Stomach (tissue), 9 donors: ENCODE data around the gene PPP1CA. TPM values are rescaled to one million over a fixed set of nuclear protein-coding genes. Genes with fewer than 3 reads are reported as not detected.

Source experiments
- DNase-seq, 2 donors: peaks; one replicate each; pipeline versions ENCODE4 v3.0.0 to v3.0.0-alpha.2; 2013 to 2019
- H3K27ac ChIP-seq, 5 donors: fragments of 200-600 bp in 4 of 5; sonication (generic) in 4 of 5; one replicate each; pipeline ENCODE4 v1.5.1; 2013 to 2019; ENCODE audit warnings: mild to moderate bottlenecking in 1 of 5, moderate library complexity in 1 of 5
- H3K27me3 ChIP-seq, 3 donors: fragments of 200-600 bp; sonication (generic); one replicate each; pipeline ENCODE4 v1.5.1; 2017 to 2019; ENCODE audit warnings: mixed run types in 1 of 3
- H3K36me3 ChIP-seq, 4 donors: fragments of 200-600 bp; sonication (generic); 1 replicate in 3 of 4; 2 replicates in 1 of 4; pipeline ENCODE4 v1.5.1; 2016 to 2019
- H3K4me1 ChIP-seq, 4 donors: fragments of 200-600 bp; sonication (generic); one replicate each; pipeline ENCODE4 v1.5.1; 2016 to 2019
- H3K4me3 ChIP-seq, 4 donors: fragments of 200-600 bp; sonication (generic) in 3 of 4; one replicate each; pipeline ENCODE4 v1.5.1; 2016 to 2019; ENCODE audit warnings: mild to moderate bottlenecking in 1 of 4
- H3K9me3 ChIP-seq, 4 donors: fragments of 200-600 bp; sonication (generic); one replicate each; pipeline ENCODE4 v1.5.1; 2016 to 2019
- EP300 ChIP-seq: sonication (generic); formaldehyde crosslinking; IDR thresholded peaks from one replicate; pipeline ENCODE4 v1.6.1; 2017; ENCODE audit warnings: antibody characterized with exemption
- POLR2A ChIP-seq, 4 donors: fragments of 450-650 bp; IDR thresholded peaks; one replicate each; pipeline ENCODE4 v1.6.1; 2016; ENCODE audit warnings: antibody characterized with exemption in 4 of 4, control low read depth in 2 of 4, mild to moderate bottlenecking in 1 of 4, moderate library complexity in 1 of 4
- POLR2AphosphoS5 ChIP-seq, 3 donors: sonication (generic); formaldehyde crosslinking; IDR thresholded peaks; one replicate each; pipeline ENCODE4 v1.6.1; 2016; ENCODE audit warnings: antibody characterized with exemption in 3 of 3
- WGBS, 5 donors: extraction: QIAGEN DNeasy Blood & Tissue Kit in 3 of 5; methylation state at CpG; one replicate each; pipeline versions ENCODE4 v1.1.5 to v1.1.7; 2013 to 2018; 5-methylcytosine and 5-hydroxymethylcytosine counted together
- intact Hi-C: fragments of 100-400 bp; cut with DNase I; formaldehyde crosslinking; loops from one replicate; pipeline ENCODE4 v1.15.1; 2023; ENCODE audit warnings: low total_unique reads
- polyA plus RNA-seq, 3 donors: library from polyadenylated mRNA; stranded (reverse); fragments of 200-250 nt; gene quantifications; one replicate each; pipeline ENCODE4 v1.2.3, GENCODE V29; 2013
- total RNA-seq, 5 donors: library from RNA; depleted of rRNA; stranded (reverse); fragments of >200 nt; gene quantifications; one replicate each; pipeline versions ENCODE4 v1.1.0 to v1.2.3, GENCODE V29; 2014 to 2016
- TF ChIP-seq, protein P1 (sequence below), 7 experiments: fragments of 450-650 bp in 4 of 7; fragments of 200-600 bp in 3 of 7; sonication (generic) in 3 of 7; IDR thresholded peaks; one replicate each; pipeline ENCODE4 v1.5.1; 2016 to 2019; ENCODE audit warnings: antibody characterized with exemption in 7 of 7, control low read depth in 2 of 7, mild to moderate bottlenecking in 1 of 7
- donor health status: healthy with polysubstance abuse.
- donor health status: Bipolar disorder and iron deficiency.
- donor health status: healthy.

The PPP1CA gene
- total and polyA plus RNA-seq, 8 donors, result 28.6 to 229 (median 107) TPM

DNA sequence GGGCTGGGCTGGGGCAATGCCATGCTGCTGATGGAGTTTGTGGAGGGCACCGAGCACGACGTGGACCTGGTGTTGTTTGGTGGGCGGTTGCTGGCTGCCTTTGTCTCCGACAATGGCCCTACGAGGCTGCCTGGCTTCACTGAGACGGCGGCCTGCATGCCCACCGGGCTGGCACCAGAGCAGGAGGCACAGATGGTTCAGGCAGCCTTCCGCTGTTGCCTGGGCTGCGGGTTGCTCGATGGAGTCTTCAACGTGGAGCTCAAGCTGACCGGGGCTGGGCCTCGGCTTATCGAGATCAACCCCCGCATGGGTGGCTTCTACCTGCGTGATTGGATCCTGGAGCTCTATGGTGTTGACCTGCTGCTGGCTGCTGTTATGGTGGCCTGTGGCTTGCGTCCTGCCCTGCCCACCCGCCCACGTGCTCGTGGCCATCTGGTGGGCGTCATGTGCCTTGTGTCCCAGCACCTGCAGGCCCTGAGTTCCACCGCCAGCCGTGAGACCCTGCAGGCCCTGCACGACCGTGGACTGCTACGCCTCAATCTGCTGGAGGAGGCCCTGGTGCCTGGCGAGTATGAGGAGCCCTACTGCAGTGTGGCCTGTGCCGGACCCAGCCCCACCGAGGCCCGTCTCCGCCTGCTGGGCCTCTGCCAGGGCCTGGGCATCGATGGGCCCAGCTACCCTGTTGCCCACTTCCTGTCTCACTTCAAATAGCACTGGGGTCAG lies 22.4 kb upstream of the PPP1CA start:
- no peak for DNase-seq
- no peaks in the 10 kb centered on the region for H3K36me3 ChIP-seq
- peaks cover 32 to 37% (median 34%) of the 10 kb centered on the region in 4 donors for H3K4me1 ChIP-seq
- no peaks in the 10 kb centered on the region for H3K27me3 ChIP-seq
- TF ChIP-seq, protein P1, sequence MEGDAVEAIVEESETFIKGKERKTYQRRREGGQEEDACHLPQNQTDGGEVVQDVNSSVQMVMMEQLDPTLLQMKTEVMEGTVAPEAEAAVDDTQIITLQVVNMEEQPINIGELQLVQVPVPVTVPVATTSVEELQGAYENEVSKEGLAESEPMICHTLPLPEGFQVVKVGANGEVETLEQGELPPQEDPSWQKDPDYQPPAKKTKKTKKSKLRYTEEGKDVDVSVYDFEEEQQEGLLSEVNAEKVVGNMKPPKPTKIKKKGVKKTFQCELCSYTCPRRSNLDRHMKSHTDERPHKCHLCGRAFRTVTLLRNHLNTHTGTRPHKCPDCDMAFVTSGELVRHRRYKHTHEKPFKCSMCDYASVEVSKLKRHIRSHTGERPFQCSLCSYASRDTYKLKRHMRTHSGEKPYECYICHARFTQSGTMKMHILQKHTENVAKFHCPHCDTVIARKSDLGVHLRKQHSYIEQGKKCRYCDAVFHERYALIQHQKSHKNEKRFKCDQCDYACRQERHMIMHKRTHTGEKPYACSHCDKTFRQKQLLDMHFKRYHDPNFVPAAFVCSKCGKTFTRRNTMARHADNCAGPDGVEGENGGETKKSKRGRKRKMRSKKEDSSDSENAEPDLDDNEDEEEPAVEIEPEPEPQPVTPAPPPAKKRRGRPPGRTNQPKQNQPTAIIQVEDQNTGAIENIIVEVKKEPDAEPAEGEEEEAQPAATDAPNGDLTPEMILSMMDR (IDR thresholded peaks at IDR 0.05), result no peak
- TF ChIP-seq POLR2A (IDR thresholded peaks at IDR 0.05), result no peak
- no peak for TF ChIP-seq EP300
- TF ChIP-seq POLR2AphosphoS5 (IDR thresholded peaks at IDR 0.05), result no peak
- H3K27ac ChIP-seq, result no peak overlapping the region
- intact Hi-C loops, result no loop called here
- 80 to 88% (median 86%) methylated on average over 14 to 34 of the region's 34 CpGs for WGBS, 5 donors
- no peaks in the 10 kb centered on the region for H3K9me3 ChIP-seq
- no peak overlapping the region for H3K4me3 ChIP-seq

DNA sequence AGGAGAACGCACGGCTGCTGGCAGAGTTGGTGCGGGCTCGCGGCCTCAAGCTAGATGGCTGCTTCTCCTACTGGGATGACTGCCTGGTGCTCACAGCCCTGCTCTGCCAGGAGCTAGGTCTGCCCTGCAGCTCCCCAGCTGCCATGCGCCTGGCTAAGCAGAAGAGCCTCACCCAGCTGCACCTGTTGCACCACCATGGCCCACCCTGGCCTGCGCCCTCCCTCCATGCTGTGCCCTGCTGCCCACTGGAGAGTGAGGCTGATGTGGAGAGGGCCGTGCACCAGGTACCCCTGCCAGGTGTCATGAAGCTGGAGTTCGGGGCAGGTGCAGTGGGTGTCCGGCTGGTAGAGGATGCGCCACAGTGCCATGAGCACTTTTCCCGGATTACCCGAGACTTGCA lies 21.8 kb upstream of the PPP1CA start:
- no peak for TF ChIP-seq EP300
- Histone ChIP-seq H3K4me3 (no peak overlapping the region), H3K9me3 (no peaks in the 10 kb centered on the region), H3K27ac (no peak overlapping the region), H3K4me1 (peaks cover 33 to 38% (median 36%) of the 10 kb centered on the region in 4 donors), H3K36me3 (no peaks in the 10 kb centered on the region), H3K27me3 (no peaks in the 10 kb centered on the region)
- no peak for DNase-seq
- intact Hi-C loops, result no loop called here
- WGBS, 5 donors, result 93 to 100% (median 96%) methylated on average over 9 to 13 of the region's 13 CpGs

DNA sequence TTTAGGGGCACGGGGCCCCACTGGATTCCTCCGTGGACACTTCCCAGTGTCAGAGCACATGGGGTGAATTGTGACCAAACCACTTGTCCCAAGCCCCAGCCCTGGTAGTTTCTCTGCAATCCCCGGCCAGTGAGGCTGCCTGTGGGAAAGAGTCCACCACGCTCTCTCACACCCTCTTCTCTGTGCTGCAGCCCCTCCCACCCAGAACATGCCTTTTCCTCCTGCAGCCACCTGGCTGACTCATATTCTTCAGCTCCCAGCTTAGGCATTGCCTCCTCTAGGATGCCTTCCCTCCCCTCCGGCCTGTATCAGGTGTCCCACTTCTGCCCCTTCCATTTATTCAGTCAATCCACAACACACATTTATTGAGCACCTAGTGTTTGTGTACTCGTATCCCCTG lies 21.2 kb upstream of the PPP1CA start:
- Histone ChIP-seq H3K4me3 (no peak overlapping the region), H3K27me3 (no peaks in the 10 kb centered on the region), H3K36me3 (no peaks in the 10 kb centered on the region), H3K9me3 (no peaks in the 10 kb centered on the region), H3K27ac (no peak overlapping the region), H3K4me1 (peaks cover 38 to 43% (median 41%) of the 10 kb centered on the region in 4 donors)
- 73 to 84% (median 79%) methylated on average over 6 of the region's 6 CpGs for WGBS, 5 donors
- DNase-seq, result no peak
- TF ChIP-seq EP300 (no peak), POLR2AphosphoS5 (IDR thresholded peaks at IDR 0.05) (no peak), POLR2A (IDR thresholded peaks at IDR 0.05) (no peak)
- TF ChIP-seq, protein P1 (IDR thresholded peaks at IDR 0.05), result no peak
- intact Hi-C loops, result no loop called here

DNA sequence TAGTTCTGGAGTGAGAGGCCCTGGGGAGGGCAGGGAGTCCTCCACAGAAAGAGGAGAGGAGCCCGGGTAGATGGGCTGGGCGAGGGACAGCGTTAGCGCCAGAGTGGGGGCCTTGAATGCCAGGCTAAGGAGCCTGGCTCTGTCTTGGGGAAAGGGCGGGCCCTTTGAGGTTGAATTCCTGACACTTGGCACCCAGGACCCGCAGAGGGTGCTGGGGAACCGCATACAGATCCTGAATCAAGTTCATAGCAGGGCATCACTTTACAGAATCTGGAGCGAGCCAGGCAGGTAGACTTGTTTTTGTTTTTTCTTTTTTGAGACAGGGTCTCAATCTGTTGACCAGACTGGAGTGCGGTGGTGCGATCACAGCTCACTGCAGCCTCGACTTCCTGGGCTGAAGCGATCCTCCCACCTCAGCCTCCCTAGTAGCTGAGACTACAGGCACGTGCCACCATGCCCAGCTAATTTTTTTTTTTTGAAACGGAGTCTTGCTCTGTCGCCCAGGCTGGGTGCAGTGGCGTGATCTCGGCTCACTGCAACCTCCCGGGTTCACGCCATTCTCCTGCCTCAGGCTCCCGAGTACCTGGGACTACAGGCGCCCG lies 19.9 kb upstream of the PPP1CA start:
- intact Hi-C loops, result no loop called here
- no peak for TF ChIP-seq POLR2A (IDR thresholded peaks at IDR 0.05)
- TF ChIP-seq, protein P1 (IDR thresholded peaks at IDR 0.05), result no peak
- TF ChIP-seq EP300, result no peak
- TF ChIP-seq POLR2AphosphoS5 (IDR thresholded peaks at IDR 0.05), result no peak
- Histone ChIP-seq H3K27me3 (no peaks in the 10 kb centered on the region), H3K27ac (peak overlapping the region; percentile 37 to 96 (median 88)), H3K4me3 (peak overlapping the region; percentile 52 to 66 (median 62)), H3K36me3 (no peaks in the 10 kb centered on the region), H3K9me3 (no peaks in the 10 kb centered on the region), H3K4me1 (peaks cover 40 to 49% (median 47%) of the 10 kb centered on the region in 4 donors)
- no peak for DNase-seq
- 71 to 79% (median 72%) methylated on average over 21 to 22 of the region's 22 CpGs for WGBS, 5 donors
